HG02610 (cell line): ENCODE results near the gene STK10.
A peak's percentile ranks its signal among the peaks of the same experiment; 100 is the strongest.

Source experiments
- ATAC-seq: cut with Tn5 transposase; IDR thresholded peaks from one replicate; pipeline ENCODE4 v1.9.1; 2021; ENCODE audit warnings: mild to moderate bottlenecking, moderate library complexity; ENCODE audit not compliant: unreplicated experiment

STK10 gene

GRCh38 chr5:172189693-172190296, 1.8 kb upstream of the STK10 start:
- no peak for ATAC-seq

GRCh38 chr5:172188893-172189692, 1.1 kb upstream of the STK10 start:
- ATAC-seq, result no peak

- peak; percentile 27 for ATAC-seq
Observed at GRCh38 chr5:172187118-172188032, 649 bp downstream of the STK10 start.

GRCh38 chr5:172186114-172186695, 1.8 kb downstream of the STK10 start:
- no peak for ATAC-seq

- no peak for ATAC-seq
Observed at GRCh38 chr5:172185096-172185461, 2.9 kb downstream of the STK10 start.

GRCh38 chr5:172183881-172184280, 4.1 kb downstream of the STK10 start:
- no peak for ATAC-seq

GRCh38 chr5:172182291-172182690, 5.7 kb downstream of the STK10 start:
- ATAC-seq, result no peak

GRCh38 chr5:172180936-172181335, 7.1 kb downstream of the STK10 start:
- ATAC-seq, result no peak

GRCh38 chr5:172178991-172179989, 8.7 kb downstream of the STK10 start:
- peak; percentile 36 for ATAC-seq

- ATAC-seq, result no peak
Observed at GRCh38 chr5:172178301-172178987, 9.6 kb downstream of the STK10 start.

GRCh38 chr5:172177176-172177575, 10.8 kb downstream of the STK10 start:
- ATAC-seq, result no peak

GRCh38 chr5:172175263-172175719, 12.7 kb downstream of the STK10 start:
- peak; percentile 58 for ATAC-seq

GRCh38 chr5:172173564-172174153, 14.4 kb downstream of the STK10 start:
- ATAC-seq, result no peak

GRCh38 chr5:172172912-172173563, 15.0 kb downstream of the STK10 start:
- no peak for ATAC-seq

GRCh38 chr5:172171118-172171517, 16.9 kb downstream of the STK10 start:
- no peak for ATAC-seq

GRCh38 chr5:172170251-172170701, 17.7 kb downstream of the STK10 start:
- ATAC-seq, result no peak

- no peak for ATAC-seq
Observed at GRCh38 chr5:172169216-172169615, 18.8 kb downstream of the STK10 start.

- ATAC-seq, result no peak
Observed at GRCh38 chr5:172168311-172168710, 19.7 kb downstream of the STK10 start.
